UCSD-AML1 (cell line): ENCODE data around the gene SEPTIN14.
"Not testable (repeated sequence)": the region's sequence is repeated elsewhere in the genome, so short reads cannot be mapped to it uniquely, and the experiment has no call there.

ENCODE experiments used
- DNase-seq: peaks from one replicate; lab custom pipeline; 2025; ENCODE audit not compliant: unreplicated experiment; lab: John Stamatoyannopoulos, UW

The SEPTIN14 gene

DNA sequence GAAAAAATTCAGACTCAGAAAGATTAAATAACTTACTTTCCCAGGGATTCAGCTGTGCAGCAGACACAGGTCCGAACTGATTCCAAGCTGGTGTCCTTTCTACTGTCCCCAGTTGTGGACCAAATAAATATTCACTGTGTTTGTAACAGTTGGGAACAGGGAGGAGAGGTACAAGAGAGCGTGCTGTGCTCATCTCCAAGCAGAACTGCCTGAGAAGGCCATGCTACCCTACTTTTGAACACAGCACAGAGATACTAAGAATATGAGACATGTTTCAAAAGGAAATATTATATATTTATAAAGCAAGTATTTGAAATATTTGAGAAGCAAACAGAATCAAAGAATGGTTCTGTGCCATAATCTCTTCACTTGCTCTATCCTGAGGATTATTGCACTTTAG, at the start of gene SEPTIN14:
Gene SEPTIN14 (minus strand): TSS at position 101 of the 400 bp plus-strand sequence. CDS start 756 bp downstream, outside the sequence.
- DNase-seq = not testable (repeated sequence)

DNA sequence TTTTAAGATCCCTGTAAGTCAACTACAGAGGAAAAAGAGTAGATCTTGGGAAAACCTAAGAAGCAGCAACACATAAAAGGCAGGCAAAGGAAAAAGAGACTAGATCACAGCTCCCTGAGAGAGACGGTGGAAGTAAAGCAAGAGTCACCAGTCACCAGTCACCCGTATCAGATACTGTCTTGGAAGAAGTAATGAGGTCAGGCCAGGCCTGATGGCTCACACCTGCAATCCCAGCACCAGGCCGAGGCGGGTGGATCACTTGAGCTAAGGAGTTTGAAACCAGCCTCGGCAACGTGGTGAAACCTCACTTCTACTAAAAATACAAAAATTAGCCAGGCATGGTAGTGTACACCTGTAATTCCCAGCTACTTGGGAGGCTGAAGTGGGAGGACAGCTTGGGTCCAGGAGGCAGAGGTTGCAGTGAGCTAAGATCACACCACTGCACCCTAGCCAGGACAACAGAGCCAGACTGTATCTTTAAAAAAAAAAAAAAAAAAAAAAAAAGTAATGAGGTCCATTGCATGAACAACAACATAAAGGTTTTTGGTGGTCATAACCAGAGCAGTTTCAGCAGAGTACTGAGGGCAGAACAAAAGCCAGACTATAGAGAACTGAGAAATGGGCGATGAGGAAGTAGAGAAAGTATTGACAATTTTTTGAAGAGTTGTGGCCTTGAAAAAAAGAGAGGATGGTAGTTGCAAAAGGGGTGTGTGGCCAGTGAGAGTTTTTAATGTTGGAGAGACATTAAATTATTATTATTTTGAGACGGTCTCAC, 41.6 kb upstream of the SEPTIN14 start:
- DNase-seq = no peak

DNA sequence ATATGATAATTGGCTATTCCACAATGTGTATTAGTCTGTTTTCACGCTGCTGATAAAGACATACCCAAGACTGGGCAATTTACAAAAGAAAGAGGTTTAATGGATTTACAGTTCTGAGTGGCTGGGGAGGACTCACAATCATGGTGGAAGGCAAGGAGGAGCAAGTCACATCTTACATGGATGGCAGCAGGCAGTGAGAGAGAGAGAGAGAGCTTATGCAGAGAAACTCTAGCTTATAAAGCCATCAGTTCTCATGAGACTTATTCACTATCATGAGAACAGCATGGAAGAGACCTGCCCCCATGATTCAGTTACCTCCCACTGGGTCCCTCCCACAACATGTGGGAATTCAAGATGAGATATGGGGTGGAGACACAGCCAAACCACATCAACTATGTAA, 38.5 kb upstream of the SEPTIN14 start:
- DNase-seq = not testable (repeated sequence)

DNA sequence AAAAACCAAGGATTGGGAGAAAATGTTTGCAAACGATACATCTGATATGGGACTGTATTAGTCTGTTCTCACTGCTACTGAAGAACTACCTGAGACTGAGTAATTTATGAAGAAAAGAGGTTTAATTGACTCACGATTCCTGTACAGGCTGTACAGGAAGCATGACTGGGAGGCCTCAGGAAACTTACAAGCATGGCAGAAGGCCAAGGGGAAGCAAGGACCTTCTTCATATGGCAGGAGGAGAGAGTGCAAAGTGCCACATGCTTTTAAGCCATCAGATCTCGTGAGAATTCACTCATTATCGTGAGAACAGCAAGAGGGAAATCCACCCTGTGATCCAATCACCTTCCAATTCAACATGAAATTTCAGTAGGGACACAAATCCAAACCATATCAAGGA, 35.7 kb upstream of the SEPTIN14 start:
- no peak for DNase-seq

DNA sequence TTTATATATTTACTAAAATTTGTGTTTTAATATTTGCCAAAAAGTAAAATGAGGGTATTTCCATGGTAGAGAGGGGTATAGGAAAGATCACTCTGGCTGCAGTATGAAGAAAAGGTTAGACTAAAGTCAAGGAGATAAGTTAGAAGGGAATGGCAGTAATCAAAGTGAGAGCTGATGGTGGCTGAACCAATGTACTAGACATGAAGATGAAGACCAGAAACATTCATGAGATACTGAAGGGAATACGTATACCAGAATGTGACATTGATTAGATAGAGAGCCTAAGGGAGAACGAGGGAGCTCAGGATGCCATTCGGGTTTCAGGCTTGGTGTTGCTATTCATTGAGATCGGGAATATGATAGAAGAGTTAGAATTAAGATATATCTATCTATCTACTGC, 32.5 kb upstream of the SEPTIN14 start:
- DNase-seq = no peak

DNA sequence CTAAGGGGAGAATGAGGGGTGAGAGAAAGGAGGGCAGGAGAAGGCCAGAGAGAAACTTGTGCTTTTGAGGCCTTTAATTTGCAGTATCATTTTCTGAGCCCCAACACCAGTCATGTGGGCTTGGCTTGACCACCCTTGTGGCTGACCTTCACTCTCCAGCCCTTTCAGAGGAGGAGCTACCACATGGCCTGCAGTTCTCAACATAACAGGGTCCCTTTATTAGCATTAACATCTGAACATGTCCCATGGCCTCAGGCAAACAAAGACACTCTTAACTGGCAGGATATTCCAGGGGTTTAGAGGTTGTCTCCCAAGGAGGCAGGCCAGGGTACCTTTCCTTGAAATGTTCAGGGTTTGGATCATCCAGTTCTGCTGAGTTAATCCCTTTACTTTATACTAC, 31.4 kb upstream of the SEPTIN14 start:
- no peak for DNase-seq

DNA sequence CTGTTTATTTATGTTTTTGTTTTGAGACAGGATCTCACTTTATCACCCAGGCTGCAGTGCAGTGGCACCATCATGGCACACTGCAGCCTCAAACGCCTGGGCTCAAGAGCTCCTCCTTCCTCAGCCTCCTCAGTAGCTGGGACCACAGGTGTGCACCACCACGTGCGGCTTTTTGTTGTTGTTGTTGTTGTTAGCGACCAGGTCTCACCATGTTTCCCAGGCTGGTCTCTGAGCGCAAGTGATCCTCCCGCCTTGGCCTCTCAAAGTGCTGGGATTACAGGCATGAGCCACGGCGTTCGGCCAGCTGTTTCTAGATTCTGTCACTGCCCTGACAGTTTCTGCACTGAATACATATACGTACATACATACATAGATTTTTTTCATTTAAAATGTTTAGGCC, 25.8 kb upstream of the SEPTIN14 start:
- not testable (repeated sequence) for DNase-seq

DNA sequence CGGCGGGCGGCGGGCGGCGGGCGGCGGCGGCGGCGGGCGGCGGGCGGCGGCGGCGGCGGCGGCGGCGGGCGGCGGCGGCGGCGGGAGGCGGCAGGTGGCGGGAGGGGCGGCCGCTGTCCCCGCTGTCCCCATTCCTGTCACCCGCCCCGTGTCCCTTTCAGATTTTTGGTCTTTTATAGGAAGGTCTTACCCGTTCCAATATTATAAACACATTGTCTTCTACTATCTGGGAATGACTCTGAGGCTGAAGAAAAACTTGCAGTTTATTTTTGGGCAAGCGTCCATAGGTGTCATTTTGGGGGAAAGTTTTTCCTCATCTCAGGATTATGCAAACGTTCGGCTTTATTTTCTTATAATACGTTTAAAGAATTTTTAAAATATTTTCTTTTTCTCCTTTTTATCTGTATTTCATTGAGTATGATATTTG, 25.3 kb upstream of the SEPTIN14 start:
- no peak for DNase-seq

DNA sequence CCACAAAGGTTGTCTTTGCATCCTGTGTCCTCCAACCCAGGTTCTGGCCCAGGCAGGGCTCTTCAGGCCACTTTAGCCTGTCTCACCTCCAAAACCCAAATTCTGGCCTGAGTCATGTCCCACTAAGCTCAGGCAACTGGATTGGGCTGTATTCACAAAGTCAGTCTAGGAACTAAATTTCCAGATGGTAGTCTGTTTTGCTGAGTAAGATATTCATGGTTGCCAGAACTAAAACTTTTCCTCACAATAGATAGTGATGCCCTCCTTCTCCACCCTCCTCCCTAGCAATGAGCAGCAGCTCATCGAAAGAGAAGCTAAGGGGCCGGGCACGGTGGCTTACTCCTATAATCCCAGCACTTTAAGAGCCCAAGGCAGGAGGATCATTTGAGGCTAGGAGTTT, 21.8 kb upstream of the SEPTIN14 start:
- DNase-seq = no peak

DNA sequence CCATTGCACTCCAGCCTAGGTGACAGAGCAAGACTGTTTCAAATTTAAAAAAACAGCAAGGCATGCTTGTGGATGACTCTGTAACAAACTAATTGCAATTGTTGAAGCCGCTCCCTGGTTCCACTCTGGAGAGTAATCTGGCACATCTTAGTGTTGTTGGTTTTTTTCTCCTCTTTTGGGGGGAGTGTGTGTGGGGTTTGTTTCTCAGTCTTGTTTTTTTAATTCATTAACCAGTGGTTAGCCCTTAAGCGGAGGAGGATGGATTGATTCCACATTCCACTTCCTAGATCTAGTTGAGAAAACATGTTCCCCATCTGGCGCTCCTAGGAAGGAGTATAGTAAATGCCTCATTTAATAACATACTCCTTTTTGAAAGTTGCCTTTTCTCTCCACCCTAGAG, 16.1 kb upstream of the SEPTIN14 start:
- DNase-seq = no peak

DNA sequence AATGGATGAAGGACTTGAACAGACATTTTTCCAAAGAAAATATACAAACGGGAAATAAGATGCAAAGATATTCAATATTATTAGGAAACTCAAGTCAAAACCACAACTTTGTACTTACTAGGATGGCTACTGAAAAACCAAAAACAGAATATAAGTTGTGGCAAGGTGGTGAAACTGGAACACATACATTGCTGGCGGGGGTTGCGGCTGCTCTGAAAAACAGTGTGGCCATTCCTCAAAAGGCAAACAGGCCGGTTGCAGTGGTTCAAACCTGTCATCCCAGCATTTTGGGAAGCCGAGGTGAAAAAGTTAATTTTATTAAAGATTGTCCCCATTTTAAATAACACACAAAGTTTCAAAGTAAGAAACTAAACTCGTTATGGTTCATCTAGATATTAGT, 14.8 kb upstream of the SEPTIN14 start:
- DNase-seq = no peak

DNA sequence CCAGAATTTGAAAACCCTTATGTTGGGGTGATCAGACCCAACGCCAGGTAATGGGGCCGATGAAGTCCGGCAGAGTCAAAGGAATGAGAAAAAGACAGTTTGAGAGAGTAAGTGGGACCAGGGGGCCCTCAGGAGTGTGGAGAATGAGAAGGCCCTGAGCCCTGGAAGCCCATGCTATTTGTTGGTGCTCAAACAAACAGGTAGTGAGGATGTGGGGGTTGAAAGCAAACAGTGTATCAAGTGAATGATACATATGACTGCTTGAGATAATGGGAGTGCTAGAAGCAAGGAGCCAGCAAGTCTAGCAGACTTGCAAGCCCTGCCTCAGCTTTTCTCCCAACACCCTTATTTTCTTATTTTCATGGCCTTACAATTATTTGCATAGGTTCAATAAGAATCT, 11.2 kb upstream of the SEPTIN14 start:
- no peak for DNase-seq

DNA sequence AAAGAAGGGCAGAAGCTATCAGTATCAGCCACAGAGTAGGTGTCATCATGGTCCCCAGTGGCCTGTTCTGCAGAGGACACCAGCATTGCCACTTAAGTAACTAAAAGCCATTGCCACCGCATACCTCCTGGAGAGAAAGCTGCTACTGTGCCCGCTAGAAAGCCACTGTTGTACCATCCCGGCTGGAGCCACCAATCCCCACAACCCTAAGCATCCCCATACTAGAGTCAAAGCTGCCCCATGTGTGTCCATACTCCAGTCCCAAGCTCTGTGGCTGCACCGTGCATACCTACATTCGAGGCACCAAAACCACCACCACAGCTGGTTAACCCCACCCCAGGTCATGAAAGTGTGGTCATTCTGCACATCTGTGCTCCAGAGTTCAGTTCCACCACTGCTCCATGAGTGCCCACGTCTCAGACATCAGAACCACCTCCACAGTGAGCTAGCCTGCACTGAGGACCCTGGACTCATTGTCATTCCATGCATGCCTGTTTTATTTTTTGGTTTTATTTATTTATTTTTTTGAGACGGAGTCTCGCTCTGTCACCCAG, 9.5 kb upstream of the SEPTIN14 start:
- no peak for DNase-seq

DNA sequence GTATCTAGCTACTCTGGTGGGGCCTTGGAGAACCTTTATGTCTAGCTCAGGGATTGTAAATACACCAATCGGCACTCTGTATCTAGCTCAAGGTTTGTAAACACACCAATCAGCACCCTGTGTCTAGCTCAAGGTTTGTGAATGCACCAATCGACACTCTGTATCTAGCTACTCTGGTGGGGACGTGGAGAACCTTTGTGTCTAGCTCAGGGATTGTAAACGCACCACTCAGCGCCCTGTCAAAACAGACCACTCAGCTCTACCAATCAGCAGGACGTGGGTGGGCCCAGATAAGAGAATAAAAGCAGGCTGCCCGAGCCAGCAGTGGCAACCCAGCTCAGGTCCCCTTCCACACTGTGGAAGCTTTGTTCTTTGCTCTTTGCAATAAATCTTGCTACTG, 6.4 kb upstream of the SEPTIN14 start:
- not testable (repeated sequence) for DNase-seq

DNA sequence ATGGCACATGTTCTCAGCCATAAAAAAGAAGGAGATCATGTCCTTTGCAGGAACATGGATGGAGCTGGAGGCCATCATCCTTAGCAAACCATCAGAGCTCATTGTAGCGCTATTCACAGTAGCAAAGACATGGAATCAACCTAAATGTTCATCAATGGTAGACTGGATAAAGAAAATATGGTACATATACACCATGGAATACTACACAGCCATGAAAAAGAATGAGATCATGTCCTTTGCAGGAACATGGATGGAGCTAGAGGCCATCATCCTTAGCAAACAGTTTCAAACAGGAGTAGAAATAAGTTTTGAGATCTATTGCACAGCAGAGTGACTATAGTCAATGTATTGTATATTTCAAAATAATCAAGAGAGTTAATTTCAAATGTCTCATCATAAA, 17.4 kb downstream of the SEPTIN14 start:
- not testable (repeated sequence) for DNase-seq

DNA sequence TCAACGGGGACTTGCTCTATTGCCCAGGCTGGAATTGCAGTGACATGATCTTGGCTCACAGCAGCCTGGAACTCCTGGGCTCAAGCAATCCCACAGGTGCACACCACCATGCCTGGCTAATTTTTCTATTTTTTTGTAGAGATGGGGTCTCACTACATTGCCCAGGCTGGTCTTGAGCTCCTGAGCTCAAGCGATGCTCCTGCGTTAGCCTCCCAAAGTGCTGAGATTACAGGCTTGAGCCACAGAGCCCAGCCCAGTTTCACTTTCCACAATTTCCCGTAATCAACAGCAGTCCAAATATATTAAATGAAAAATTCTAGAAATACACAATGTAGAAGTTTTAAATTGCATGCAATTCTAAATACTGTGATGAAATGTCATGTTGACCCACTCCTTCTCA, 24.0 kb downstream of the SEPTIN14 start:
- DNase-seq = no peak

DNA sequence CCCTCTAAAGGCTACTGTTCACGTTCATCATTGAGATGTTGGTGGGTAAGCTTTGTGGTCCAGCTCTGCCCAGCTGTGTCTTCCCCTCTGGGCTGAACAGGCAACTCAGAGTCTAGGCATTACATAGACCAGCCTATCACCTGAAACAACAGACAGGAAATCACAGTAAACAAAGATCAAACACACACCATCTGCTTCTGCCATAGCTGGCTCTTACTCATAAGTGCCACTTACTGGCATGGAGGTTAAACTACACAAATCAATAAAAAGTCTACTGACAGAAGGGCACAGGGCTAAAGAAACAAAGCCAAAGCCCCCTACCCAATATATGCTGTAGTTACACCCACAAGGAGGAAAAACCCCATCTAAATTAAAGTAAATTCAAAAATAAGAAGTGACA, 35.0 kb downstream of the SEPTIN14 start:
- DNase-seq = no peak

DNA sequence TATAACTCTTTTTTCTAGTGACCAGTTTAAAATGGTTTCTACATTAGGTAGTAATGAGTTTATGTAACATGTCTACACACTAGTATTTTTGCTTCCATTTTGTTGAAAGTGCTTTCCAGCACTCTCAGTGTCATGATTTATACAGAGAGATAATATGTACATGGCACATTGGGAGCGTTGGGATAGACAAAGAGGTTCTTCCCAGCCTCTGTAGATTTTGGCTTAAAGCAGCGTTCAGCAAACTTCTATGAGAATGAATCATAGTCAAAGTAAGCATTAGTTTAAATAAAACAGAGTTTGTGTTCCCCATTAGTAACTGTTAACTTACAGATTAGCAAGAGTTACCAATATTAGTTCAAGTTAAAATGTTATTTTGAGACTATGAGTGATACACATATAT, 43.9 kb downstream of the SEPTIN14 start:
- DNase-seq = no peak

DNA sequence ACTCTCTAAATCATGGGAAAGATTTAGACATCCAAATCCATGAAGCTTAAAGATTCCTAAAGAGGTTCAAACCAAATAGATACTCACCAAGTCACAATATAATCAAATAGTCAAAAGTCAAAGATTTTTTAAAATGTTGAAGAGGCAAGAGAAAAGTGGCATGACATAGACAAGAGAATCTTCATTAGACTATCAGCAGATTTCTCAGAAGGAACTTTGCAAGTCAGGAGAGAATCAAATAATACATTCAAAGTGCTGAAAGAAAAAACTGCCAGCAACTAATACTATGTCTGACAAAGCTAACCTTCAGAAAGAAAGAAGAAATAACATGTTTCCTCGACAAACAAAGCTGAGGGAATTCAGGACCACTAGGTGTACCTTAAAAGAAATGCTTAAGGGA, 65.3 kb downstream of the SEPTIN14 start:
- not testable (repeated sequence) for DNase-seq

DNA sequence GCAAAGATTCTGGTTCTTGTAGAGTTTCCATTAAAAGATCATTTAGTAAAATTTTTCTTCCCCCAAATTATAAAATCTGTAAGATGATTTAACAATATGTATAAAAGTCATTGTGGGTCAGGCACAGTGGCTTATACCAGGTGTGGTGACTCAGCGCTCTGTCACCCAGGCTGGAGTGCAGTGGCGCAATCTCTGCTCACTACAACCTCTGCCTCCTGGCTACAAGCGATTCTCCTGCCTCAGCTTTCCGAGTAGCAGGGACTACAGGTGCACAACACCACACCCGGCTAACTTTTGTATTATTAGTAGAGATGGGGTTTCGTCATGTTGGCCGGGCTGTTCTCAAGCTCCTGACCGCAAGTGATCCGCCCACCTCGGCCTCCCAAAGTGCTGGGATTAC, 68.0 kb downstream of the SEPTIN14 start:
- DNase-seq = no peak

DNA sequence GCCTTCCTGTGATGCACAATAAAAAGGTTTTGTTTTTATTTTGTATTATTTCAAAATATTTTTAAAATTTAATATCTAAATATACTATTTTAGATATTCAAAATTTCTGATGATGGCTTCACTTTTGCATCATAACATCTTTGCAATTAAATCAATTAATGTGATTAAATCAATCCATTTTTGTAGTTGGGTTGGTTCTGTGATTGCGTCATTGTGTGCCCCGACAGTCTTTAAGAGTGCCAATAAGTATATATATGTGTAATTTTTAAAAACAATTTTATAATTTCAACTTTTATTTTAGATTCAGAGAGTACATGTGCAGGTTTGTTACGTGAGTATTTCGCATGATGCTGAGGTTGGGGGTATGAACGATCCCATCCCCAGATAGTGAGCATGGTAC, 70.5 kb downstream of the SEPTIN14 start:
- DNase-seq = no peak

DNA sequence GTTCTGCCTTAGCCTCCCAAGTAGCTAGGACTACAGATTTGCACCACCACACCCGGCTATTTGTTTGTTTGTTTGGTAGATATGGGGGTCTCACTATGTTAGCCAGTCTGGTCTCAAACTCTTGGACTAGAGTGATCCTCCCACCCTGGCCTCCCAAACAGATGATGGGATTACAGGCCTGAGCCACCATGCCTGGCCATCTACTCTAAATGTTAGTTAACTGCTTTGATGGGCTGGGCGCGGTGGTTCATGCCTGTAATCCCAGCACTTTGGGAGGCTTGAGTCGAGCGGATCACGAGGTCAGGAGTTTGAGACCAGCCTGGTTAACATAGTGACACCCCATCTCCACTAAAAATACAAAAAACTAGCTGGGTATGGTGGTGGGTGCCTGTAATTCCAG, 74.8 kb downstream of the SEPTIN14 start:
- DNase-seq = no peak

DNA sequence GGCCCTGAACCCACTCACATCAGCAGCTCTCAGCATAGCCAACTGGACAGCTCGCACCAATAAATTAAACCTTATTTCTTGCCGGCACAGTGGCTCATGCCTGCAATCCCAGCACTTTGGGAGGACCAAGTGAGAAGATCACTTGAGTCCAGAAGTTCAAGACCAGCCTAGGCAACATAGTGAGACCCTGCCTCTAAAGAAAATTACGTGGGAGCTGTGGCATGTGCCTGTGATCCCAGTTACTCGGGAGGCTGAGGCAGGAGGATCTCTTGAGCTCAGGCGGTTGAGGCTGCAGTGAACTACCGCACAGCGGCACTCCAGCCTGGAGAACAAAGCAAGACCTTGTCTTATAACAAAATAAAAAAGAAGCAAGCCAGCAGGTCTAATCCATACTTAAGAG, 75.7 kb downstream of the SEPTIN14 start:
- DNase-seq = no peak
